NCI-H2227 treated with DMSO at 0.1 percent for 48 hours (cell line): ENCODE results near the gene OPN4.

Experiments
- DNase-seq: peaks from one replicate; lab custom pipeline; 2025; lab: John Stamatoyannopoulos, UW

OPN4 gene

DNA sequence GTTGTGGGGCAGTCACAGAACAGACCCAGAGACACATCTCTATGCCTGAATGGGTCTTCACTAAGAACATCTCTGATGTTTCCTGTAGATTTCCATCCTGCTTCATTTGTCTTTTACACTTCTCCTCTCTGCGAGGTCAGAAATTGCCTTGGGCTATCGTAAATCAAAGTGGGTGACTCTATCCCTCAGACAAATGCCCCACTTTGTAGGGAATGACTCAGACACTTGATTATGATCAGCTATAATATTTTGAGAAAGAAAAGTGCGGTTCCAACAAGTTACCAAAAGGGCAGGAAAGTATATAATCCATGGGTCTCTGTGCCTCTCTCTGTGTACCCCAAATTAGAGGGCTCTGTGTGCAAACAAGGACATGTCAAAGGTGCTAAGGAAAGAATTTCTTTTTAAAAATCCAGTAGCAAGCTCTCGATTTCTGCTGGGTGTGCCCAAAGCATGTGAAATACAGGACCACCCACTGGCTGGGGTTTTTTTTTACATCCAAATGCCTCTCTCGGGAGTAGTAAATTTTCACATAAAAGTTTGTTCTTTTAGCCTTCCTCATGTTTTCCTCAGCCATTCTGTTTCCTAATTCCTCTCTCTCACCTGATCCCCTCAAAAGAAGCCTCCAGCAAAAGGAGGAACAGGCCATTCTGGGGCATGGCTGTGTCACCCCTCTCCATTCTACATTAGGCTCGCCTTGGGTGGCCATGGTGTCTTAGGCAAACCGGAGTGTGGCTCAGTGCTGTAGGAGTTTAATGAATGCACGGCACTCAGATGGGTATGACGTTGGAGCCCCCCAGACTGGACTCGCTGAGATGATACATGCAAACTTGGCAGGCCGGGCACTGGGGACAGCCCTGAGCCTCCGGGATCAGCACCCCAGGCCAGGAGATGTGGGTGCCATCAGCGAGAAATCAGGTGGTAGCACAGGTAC, 6.3 kb upstream of the OPN4 start:
- no peak for DNase-seq

DNA sequence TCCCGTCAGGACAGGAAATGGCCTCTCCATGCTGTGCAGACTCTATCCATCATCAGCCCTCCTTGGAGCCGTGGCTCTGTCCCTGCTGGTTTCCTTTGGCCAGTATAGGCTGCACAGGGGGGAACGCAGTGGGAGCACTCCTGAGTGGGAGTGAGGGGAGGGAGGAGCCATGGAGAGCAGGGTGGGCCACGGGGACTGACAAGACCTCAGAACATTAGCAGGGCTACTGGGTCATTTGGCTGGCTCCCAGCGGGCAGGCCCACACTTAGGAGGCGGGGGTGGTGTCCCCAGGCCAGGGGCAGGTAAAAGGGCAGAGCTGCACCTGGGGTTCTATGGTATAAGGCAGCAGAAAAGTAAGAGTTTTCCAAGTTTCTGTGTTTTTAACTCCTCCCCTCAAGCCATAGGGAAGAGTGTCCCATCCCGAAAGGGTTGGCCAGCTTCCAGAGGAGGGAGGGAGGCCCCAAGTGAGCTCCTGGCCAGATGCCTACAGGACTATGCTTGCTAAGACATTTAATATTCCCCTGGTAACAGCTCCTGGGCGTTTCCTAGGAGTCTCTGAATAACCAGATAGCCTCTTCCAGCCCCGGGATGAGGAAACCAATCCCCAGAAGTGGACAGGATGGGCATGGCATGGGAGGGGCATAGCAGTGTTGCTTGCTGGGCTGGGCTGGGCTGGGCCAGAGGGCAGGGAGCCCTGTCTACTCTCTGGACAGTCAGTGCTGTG, 5.5 kb upstream of the OPN4 start:
- no peak for DNase-seq

DNA sequence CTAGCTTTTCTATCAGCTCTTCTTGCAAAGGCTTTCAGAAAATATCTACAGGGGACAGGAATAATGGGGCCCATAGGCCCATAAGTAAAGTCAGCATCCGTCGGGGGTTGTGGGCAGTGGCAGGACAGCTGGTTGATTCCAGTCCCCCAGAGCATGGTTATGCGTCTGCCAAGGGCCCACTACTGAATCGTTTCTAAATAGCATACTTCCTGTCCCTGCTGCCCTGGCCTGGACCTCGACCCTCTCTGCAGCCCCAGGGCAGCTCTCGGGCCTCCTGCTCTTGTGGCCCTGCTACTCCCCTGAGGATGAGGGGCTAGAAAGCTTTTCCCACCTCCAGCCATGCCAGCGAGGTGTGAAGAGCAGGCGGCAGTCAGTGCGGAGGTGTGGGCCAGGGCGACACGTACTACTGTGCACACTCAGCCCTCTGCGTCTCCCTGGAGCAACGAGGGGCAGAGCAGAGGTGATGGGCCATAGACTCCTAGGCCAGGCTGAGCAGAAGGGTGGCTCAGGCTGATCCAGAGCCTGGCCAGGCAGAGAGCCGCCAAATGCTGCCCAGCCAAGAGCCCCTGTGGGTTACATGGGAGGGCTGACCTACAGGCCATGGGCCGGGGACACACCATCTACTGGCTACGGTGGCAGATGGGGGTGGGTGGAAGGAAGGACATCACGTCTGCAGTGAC, 4.7 kb upstream of the OPN4 start:
- DNase-seq = no peak

DNA sequence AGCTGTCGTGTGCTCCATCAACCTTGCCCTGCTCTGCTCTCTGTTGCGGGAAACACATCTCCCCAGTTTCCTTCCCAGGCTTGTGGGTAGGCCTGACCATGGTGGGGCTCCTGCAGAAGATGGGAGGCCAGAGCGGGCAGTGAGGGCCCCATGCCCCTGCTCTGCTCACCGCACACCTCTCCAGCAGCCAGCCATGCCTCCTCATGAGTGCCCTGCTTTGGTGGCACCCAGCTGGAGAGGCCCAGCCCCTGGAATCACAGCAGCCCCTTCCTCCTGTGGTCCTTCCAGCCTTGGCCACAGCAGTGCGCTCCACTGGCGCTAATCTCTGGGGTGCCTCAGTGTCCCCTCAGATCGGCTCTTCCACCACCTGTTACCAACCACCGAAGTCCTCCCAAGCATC, 4.2 kb upstream of the OPN4 start:
- DNase-seq = no peak

DNA sequence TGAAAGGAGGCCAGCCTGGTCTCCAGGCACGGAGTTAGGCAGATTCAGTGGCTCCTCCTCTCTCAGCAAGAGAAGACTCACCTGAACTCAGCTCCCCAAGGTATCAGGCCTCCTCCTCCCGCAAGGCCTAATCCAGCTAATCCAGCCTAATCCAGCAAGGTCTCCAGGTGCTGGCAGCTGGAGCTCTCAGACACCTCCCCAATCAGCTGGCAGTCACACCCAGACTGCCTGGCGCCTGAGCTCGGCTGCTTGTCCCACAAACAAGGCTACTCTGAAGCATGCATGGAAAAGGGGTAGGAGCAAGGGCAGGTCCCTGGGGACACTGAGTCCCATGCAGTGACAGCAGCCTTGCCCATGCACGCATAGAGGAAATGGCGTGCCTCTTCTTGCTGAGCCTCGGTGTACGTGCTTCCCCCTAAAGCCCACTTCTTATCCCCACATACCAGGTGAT, 3.3 kb upstream of the OPN4 start:
- DNase-seq = no peak

DNA sequence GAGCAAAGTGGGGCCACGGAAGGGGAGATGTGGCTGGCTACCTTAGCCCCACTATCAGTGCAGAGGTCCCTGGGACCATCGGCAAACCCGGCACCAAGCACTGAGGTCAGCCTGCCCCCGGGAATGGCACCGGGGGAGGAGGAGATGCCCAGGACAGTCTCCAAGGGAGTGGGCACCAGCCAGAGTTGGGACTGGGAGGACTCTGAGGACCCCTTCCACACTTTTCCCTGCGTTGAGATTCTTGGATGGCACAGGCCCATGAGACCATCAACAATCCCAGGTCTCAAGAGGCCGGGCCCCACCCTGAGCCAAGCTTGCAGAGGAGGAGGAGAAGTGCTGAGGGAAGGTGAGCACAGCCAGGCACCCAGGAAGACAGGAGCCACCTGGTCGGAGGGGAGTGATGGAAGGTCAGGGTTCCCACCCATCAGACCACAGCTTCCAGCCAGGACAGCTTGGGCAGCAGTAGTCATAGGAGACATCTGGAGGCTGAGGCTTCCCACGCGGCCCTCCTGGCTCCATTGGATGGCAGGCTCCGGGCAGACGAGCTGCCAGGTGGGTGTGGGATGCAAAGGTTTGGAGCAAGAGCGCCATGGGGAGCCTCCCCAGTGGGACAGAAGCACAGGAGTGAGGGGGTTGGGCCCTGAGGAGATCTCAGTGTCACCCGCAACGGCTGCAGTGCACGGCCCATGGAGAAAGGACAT, 2.6 kb upstream of the OPN4 start:
- no peak for DNase-seq

DNA sequence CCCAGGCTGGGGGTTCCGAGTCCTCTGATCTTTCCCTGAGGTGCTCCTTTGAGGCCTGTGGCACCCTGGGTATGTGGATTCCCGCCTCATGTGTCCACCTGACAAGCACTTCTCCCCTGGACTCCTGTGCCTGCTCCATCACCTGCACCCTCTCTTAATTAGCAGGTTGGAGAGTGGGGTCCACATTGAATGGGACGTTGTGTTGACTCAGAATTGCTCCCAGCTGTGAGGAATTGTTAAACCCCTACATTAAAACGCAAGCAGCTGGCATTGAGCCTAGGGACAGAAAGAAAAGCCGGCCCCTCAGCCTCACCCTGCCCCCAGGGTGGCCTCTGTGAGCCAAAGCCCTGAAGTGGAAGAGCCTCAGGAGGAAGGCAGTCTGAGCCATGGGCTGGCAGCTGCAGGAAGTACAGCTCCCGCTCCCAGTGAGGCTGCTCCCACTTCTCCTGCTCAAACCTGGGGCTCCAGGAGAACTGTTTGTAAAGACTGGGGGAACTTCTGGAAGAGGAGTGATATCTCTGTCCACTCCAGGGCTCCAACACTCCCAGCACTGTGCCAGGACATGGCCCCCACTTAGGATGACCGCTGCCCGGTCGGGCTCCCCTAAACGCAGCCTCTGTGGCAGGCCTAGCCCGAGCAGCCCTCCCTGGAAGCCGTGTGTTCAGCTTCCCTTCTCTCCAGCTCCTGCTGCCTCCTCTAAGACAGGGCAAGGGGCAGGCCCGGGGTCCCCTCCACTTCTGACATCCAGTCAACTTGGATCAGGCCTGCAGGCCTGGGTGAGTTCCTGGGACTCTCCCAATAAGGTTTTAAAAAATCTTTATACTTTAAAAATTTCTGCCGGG, 1.8 kb upstream of the OPN4 start:
- peak; percentile 23 for DNase-seq

DNA sequence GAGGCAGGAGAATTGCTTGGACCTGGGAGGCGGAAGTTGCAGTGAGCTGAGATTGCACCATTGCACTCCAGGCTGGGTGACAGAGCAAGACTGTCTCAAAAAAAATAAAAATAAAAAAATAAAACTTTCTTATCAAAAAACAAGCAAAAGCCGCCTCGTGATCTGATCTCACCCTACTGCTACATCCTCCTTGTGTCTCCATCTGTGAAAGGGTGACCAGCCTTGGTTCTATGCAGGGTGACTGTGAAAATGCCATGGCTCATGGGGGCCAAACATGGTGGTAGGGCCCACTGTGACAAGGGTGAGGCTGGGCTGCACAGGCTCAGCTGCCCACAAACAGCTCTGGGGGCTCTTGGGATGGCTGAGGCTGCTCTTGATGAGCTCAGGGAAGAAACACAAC, 968 bp upstream of the OPN4 start:
- no peak for DNase-seq

DNA sequence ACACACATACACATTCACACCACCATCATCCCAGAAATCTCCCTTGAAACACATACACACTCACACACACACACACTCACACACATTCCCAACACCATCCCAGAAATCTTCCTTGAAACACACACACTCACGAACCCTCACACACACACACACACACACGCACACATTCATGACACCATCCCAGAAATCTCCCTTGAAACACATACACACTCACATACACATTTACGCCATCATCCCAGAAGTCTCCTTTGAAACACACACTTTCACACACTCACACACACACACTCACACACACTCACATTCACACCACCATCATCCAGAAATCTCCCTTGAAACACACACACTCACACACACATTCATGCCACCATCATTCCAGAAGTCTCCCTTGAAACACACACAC, 360 bp upstream of the OPN4 start:
- DNase-seq = no peak

DNA sequence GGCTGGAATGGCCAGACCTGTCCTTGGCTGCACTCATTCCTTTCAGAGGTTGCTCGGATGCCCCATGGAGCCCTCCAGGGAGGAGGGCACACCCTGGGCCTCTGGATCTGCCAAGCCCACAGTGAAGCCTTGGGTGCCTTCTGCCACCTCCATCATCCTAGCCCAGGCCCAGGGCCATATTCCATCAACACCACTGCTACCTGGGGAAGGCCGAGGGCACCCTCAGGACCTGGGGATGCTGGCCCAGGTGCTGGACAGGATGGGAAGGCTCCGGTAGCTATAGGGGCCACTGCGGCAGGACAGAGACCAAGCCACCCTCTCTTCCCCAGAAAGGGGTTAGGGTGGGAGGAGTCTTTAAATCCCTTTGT, 810 bp downstream of the OPN4 start:
- no peak for DNase-seq

DNA sequence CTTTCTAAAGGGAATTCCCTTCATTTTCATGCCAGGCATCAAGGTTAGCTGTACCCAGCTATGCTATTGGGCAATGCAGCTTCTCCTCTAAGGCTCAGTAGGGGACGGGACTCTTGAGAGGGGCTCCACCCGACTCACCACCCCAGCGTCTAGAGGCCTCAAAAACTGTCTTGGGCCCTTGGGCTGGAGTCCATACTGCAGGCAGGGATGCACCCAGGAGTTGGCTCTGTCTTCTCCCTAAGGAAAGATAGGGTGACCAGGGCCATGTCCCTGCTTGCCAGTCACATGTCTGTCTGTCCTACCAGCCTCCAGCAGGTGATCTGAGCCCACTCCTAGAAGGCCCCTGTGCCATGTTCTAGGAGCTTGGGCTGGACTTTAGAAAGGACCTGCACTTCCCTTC, 1.2 kb downstream of the OPN4 start:
- DNase-seq = no peak

DNA sequence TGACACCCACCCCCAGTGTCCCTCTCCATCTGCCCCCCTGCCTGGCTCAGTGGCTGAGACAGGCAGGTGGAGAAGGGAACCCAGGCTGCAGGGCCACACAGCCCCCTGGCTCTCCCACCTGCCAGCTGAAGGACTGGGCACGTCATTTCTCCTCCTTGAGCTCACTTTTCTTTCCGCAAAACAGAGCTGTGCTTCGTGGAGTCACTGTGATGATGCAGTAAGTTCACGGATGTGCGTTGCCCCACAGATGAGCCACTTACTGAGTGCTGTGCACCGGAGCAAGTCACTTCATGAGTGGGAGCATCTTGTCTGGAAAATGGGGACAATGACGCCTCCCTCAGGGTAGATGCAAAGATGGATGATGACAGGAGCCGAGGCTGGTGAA, 2.7 kb downstream of the OPN4 start:
- no peak for DNase-seq

DNA sequence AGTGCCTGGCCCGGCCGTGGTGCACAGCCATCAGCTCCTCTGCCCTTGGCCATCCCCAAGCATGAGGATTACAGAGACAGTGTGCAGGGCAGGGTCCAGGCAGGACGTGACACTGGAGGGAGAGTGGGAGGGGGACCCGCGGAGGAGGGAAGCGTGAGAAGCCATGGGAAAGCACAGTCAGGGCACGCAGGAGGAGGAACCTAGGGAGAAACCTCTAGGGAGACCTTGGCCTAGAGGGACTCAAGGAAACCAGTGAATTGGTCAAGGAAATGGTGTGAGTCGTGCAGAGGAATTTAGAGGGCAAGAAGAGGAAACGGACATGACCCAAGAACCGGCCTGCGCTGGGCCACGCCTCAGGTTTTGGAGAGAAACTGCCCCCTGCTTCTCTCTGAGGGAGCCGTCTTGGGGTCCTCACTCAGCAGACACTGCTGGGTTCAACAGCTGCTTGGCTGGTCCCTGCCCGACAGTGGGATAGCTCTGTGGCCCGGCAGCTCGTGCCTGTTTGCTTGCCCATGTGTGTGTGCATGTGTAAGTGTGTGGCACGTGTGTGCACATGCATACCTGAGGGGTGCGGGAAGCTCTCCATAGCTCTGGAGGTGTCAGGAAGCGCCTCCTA, 3.2 kb downstream of the OPN4 start:
- DNase-seq = no peak

DNA sequence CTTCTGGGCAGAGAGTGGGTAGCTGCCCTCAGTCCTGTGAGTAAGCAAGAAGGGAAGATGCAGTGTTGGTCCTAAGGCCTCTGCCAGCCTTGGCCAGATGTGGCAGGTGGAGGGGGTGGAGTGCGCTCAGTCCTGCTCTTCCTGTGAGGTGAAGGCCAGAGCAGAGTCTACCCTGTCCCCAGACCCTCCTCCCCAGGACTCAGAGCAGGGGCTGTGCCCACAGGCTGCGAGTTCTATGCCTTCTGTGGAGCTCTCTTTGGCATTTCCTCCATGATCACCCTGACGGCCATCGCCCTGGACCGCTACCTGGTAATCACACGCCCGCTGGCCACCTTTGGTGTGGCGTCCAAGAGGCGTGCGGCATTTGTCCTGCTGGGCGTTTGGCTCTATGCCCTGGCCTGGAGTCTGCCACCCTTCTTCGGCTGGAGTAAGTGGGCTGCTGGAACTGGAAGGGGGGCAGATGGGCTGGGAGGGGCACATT, 4.0 kb downstream of the OPN4 start:
- no peak for DNase-seq

DNA sequence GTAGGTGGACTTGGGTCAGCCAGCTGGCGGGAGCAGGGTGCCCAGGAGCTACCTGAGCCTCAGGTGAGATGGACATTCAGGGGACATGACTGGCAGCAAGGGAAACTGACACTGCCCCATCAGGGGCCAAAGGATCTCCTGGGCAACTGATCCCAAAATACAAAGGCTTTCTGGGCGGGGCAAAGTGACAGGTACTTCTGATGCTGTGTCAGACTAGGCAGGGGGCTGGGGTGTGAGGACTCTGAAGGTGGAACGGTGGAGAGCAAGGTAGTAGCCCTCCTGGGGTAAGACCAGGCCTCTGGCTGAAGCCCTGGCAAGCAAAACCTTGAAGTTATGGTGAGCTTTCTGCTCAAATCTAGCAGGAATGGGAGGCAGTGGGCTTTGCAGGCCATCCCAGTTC, 4.4 kb downstream of the OPN4 start:
- no peak for DNase-seq

DNA sequence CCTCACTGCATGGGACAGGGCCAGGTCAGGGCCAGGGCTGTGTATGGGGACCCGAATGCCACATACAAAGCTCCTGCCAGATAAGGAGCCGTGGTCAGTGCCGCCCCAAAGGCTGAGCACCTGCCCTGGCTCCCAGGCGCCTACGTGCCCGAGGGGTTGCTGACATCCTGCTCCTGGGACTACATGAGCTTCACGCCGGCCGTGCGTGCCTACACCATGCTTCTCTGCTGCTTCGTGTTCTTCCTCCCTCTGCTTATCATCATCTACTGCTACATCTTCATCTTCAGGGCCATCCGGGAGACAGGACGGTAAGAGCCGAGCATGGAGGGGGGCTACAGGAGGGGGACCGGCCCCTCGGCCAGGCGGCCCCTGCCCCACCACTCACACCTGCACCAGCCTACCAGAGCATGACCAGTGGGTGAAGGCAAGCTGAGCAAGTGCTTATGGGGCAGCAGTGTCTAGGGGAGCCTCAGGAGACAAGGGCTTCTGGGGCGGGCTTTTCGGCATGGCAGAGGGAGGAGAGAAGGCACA, 4.9 kb downstream of the OPN4 start:
- no peak for DNase-seq

DNA sequence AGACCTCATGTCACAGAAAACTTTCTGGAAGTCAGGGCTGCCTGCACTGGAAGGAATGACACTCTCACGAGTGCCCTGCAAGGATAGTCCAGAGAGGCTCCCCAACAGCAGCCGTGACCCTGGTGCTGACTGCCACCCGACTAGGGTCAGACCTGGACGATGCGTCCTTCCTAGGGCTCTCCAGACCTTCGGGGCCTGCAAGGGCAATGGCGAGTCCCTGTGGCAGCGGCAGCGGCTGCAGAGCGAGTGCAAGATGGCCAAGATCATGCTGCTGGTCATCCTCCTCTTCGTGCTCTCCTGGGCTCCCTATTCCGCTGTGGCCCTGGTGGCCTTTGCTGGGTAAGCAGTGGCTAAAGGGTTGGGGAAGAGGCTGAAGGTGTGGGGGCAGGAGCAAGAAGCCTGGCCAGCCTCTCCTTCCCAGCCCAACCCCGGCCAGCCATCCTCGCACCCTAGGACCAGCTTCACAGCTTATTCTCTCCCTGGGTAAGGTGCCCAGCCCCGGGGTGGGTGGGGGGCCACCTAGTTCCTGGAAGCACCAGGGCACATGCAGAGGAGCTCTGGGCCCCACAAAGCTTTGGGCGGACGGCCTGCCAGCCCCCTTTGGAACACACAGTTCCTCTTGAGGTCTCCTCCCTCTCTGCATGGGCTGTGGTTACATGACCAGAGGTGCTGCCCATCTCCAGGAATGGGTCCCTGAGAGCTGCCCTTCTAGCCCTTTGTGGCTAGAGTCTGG, 5.5 kb downstream of the OPN4 start:
- DNase-seq = no peak

DNA sequence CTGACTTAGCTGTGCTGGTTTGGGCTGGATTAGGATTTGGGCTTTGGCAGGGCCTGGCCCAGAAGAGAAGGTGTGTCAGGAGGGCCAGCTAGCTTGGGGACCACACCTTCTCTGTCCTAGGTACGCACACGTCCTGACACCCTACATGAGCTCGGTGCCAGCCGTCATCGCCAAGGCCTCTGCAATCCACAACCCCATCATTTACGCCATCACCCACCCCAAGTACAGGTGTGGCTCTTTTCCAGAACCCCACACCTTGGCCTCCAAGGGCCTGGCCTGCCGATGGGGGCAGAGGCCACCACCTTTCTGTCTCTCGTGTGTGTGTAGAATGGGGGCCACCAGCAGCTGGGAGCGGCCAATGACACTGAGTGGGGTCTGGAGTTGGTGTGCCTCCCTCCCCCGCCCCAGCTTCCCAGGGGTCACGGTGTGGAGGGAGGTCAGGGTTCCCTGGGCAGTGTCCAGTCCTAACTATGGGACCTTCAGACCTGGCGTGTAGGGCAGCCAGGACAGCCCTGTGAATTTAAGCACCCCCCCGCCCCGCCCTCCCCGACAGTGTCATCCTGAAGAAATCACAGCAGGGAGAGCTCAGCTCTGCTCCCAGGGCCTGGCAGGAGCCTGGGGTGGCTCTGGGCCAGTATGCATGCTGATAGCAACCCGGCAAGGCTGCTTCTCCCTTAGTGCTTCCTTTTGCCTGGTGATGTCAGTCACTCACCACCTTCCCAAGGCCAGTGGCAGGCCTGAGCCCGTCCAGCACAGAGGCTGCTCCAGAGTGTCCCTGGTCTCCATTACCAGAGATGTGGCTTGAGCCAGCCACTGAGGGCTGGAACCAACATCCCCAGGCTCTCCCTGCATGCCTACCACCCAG, 7.0 kb downstream of the OPN4 start:
- no peak for DNase-seq
